Measurements from ENCODE around the gene UNC5B. TPM values are rescaled to one million over a fixed set of nuclear protein-coding genes. Genes with fewer than 3 reads are reported as not detected.

The UNC5B gene
- total RNA-seq, 2 donors from 2014 or later: 7.1 to 8.4 TPM

DNA sequence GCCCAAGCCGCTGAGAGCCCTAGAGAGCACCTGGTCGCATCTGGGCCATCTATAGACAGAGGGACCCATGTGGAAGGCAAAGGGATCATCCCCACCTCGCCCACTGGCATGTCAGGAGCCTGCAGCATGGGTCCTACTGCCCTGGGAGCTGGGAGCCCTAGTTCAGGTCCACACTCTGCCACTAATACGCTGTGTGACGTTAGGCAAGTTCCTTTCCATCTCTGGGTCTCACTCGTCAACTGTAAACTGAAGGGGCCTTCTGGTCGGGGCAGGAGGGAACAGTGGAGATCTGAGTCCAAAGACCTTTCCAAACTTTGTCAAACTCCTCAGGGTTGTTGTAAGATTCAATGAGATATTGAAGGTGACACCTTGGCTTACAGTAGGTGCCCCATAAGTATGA lies 23.4 kb downstream of the UNC5B start:
- intact Hi-C loops (cut with DNase I): no loop called here
- DNase-seq (ENCODE audit: low spot score): no peak

DNA sequence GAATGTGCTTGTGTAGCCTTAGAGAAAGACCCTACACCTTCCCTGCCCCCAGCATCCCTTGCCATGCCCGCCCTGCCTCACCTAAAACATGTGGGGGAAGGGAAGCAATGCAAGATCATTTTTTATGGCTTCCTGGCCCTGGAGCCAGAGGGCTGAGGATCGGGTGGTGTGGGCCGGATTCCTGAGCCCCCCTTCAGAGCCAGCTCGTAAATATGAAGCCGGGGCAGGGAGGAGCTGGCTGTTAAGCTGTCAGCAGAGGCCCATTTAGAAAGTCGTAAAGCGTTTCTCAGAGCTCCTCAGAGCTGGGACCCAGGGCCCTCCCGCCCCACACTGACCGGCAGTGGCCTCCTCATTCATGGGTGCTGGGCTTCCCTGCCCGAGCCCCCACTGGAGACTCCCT lies 23.9 kb downstream of the UNC5B start:
- no peak for DNase-seq (ENCODE audit: low spot score)
- intact Hi-C loops (cut with DNase I): no loop called here

DNA sequence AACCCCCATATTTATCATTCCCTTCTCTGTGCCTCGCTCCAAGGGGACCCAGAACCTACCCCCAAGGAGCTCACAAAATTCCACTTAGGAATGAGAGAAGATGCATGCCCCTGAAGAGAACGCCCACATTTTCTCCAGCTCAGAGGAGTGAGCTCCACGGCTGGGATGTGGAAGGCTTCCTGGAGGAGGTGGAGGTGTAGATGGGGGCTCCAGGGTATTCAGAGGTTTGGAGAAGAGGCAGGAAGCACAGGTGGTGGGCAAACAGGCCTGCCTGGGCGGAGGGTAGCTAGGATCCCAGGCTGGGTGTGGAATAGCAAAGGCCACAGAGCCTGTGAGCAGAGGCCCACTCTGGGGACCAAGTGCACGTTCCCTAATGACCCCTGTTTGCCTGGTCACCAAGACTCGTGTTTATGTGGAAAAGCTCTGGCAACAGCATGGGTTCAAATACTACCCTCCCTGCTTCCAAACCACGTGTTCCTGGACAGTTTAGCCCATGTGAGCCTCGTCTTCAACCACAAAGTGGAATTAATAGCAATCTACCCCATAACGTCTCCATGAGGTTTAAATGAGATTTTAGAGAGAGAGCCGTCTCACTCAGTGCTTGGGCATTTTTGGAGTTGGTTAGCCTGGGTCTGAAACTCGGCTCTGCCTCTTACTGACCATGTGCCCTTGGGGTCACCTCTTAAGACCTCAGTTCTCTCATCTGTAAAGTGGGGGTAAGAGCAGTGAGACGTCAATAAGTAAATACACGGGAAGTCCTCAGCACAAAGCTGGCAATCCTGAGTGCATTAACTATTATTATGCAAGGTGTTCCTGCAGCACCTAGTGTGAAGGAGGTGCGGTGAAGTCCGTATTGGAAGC lies 24.7 kb downstream of the UNC5B start:
- no peak for DNase-seq (ENCODE audit: low spot score)
- intact Hi-C loops (cut with DNase I): no loop called here

DNA sequence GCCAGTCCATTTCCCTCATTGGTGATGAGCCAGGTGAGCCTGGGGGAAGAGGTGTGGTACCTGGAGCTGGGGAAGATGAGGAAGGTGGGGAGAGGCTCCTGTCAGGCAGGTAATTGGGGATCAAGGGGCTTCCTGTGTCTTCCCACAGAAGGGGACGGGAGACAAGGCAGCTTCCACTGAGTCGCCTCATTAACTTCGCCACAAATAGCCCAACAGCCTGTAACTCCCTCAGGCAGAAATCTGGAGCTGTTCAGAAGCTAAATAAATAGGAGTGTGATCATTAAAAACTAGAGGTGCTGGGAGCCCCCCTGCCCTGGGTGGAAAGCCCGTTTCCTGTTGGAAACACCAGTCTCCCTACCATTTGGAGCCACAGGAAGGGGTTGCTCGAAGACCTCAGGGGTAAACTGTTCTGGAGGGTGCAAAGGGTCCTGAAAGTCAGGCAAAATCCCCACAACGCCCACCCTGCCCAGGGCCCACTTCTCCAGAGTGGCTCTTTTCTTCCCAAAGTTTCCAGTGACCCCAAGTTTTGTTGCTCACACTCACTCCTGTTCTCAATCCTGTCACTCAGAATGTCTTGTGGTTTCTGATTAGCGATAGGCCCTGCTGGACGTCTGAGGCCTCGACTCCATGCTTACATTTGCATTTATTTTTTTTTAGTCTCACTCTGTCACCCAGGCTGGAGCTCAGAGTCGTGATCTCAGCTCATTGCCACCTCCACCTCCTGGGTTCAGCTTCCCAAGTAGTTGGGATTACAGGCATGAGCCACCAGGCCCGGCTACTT lies 25.7 kb downstream of the UNC5B start:
- no peak for DNase-seq (ENCODE audit: low spot score)
- intact Hi-C loops (cut with DNase I): no loop called here

DNA sequence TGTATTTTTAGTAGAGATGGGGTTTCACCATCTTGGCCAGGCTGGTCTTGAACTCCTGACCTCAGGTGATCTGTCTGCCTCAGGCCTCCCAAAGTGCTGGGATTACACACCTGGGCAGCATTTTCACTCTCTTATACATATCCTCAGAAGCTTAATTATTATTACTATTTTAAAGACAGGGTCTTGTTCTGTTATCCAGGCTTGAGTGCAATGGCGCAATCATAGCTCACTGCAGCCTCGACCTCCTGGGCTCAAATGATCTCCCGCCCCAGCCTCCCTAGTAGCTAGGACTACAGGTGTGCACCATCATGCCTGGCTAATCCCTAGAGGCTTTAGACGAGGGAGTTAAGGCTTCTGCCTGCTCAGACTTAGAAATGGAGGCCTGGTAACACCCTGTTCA lies 26.3 kb downstream of the UNC5B start:
- no peak for DNase-seq (ENCODE audit: low spot score)
- intact Hi-C loops (cut with DNase I): no loop called here

DNA sequence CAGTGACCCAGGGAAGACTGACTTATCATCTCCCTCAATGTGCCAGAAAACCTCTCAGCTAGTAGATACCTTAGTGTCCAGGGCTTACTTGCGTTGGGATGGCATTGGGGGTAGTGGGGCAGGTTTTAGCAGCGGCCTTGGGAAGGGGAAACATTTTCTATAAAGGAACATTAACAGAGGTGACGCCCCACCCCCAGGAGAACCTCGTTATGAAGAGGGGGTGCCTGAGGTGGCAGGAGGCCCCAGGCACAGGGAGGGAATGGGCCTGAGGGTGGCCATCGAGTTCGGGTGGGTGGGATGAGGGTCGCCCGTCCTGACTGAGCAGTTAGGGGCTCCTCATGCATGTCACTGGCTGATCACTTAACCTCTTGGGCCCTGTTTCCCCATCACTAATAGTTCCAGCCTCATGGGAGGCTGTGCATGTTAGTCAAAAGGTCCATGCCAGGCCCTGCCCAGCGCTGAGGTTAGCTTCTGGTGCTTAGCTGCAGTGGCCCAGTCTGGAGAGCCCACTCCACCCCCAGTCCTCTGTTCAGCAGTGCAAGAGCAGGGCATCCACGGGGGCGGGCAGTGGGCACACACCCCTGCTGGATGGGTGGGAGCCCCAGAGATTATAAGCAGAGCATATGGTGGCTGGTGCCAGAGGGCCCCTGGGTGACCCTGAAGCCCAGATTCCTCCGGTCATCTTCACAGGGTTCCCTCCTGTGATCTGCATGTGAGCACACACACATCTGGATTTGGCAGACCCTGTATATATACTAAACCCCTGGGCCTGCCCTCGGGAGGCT lies 27.0 kb downstream of the UNC5B start:
- intact Hi-C loops (cut with DNase I): no loop called here

DNA sequence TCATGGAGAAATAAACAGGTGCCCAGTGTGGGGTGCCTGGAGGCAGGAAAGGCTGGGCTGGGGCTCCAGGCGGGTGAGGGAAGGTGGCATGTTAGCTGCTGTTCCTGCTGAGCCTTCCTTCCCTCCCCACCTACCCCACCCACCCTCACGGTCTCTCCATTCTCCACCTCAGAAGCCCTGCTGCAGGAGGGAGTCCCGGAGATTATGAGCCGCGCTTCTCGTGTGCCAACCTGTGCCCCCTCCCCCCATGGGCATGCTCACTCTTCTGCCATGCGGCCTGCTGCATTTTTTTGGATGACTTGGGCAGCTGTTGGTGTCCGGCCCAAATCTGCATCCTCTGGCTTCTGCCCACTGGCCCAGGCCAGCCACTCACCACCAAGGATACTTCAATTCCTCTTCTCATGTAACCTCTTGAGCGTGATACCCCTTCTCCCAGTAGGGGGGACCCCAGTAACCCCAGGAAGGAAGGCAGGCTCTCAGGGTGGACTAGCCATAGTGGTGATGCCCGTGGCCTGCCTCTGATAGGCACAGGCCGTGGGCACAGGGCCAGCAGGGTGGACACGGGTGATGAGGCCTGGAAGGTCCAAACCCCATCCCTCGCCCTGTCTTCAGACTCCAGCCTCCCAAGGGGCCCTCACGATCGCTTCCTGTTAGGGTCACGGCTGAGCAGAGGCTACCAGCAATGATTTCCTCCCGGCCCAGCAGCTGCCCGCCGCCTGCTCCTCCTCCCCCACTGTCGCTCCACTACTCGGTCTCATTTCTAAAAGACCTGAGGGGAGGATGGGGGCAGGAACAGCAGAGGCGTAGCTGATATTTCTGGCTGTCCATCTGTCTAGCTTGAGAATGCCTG lies 27.8 kb downstream of the UNC5B start:
- DNase-seq (ENCODE audit: low spot score): no peak

More for the DNA sequence above, 27.0 kb downstream of the UNC5B start:
- no peak for DNase-seq (ENCODE audit: low spot score)

DNA sequence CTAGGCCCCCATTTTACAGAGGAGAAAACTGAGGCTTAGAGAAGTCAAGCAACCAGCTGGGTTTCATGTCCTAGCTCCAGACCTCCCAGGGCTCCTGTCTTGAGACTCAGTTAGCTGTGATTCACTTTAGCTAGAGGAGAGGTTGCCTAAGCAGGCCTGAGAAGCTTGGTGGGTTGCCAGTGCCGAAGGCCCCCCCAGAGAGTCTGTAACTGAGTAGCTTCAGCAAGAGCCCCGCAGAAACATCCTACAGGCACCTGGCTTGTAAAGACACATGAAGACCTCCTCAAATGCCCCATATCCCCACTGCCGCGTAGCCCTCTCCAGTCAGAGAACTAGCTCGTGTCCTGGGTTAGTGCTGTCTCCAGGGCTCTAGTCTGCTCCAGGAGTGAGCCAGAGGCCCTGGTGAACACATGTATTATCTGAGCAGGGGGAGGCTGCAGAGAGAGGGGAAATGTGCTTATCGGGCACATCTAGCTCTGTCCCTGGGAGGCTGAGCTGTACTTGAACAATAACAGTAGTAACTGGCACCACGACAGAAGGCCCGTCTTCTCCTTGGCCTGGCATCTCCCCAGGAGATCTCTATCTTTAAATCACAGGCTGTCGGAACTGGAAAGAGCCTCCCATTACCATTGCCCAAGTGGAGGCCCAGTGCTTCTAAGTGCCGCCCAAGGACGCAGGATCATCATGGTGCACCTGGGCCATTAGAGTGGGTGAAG lies 28.9 kb downstream of the UNC5B start:
- DNase-seq (ENCODE audit: low spot score): no peak
- intact Hi-C loops (cut with DNase I): no loop called here

More for the DNA sequence above, 27.8 kb downstream of the UNC5B start:
- intact Hi-C loops (cut with DNase I): no loop called here

DNA sequence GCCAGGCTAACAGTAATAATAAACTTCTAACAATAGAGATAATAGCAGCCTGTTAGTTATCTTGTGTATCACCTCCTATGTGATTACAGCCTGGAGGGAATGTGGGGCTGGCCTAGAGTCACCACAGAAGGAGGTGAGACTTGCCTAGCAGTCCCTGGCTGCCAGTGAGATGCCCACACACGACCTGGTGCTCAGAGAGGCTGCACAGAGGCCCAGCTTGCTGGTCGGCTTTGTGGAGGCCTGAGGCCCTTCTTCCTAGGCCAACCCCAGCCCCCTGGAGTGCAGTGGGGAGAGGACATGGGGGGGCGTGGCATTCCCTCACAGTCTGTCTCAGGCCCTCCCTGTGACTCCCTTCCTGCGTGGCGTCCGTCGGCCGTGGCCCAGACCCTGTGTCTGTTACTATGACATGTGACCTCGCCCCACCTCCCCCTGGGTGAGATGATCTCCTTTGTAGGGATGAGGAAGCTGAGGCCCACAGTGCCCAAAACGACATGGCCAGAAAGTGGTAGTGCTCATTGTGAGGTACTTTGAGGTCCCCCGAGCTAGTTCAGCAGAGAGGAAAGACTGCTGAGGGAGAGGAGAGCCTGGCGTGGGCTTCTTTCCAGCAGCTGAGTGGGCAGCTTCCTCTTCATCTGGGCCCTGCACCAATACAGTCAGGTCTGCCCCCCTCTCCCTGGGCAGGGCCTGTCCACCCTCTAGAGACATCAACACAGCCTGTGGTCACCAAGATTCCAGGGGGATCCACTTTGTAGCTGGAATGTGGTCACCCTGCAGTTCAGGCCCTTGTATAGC lies 29.7 kb downstream of the UNC5B start:
- DNase-seq (ENCODE audit: low spot score): no peak
- intact Hi-C loops (cut with DNase I): no loop called here

DNA sequence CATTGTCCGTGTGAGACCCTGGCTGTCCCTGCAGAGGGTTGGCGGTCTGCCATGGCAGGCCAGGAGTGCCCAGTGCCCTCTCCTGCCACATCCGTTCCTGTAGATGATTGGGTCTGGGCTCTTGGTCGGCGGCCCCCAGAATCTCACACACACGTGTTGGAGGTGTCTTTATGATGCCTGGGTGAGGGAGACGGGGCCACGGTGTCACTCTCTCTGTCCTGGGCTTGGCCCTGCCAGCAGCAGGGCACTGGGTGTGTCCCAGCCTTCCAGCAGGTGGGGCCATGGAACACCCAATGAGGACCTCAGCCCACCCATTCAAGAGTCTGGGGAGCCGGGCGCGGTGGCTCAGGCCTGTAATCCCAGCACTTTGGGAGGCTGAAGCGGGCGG lies 30.2 kb downstream of the UNC5B start:
- intact Hi-C loops (cut with DNase I): no loop called here
- DNase-seq (ENCODE audit: low spot score): no peak

DNA sequence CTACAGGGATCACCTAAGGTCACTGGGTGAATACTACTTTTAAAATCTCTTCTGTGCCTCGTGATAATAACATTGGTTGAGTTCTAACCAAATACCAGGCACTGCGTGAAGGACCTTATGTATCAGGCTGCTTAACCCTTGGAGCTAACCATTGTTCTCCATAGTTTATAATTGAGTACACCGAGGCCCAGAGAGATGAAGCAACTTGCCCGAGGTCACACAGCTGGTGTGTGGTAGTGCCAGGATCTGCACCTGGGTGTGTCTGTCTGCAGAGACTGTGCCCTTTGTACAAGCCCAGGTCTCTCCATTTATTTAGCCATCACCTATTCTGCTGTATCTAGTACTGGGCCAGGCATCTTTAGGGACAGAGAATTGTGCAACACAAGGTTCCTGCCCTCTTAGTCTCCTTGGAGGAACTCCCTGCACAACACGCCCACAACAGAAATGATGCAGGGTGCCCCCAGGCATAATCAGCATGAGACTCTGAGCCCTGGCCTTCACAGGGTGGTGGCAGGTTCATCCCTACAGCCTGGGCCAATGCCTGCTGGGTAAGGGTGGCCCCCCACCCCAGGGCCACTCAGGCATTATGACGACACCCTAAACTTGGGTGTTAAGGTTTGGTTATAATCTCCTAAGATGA lies 31.5 kb downstream of the UNC5B start:
- DNase-seq (ENCODE audit: low spot score): no peak
- intact Hi-C loops (cut with DNase I): no loop called here

DNA sequence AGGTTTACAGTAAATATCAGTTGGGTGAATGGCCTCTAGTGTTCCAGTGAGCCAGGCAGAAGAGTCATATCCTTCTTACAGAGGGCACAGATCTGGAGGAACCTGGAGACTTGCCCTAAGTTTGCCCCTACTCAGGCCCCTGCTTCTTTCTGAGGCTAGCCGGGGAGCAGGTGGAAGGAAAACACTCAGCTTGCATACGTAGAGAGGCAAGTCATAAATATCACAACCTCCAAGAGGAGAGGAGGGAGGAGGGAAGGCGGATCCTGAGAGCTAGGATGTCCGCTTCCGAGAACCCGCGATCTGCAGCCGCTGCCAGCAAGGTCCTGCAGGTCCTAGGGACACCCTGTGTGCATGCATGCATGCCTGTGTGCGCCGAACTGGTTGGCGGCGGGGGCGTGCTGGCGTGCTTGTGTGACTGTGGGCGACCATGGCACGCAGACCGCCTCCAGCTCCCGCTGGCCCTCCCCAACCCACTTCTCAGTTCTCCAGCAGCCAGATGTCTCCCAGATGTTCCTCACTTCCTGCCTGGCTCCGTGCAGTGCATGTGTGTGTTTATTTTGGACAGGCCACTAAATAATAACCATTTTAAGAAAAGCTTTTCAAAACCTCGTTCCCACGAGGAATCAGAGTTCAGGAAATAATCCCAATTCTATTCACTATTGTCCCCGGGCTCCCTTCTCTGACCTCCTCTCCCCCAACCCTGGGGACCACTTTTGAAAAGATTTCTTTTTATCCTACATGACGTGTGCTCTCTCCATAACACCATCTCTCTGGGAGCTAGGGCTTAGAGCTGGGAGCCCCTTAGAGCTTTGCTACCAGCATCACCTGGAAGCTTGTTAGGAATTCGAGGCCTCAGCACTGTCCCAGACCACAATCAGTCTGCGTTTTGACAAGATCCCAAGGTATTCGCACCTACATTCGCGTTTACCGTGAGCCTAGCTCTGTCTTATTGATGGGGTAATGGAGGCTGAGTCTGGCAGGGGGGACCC lies 32.4 kb downstream of the UNC5B start:
- no peak for DNase-seq (ENCODE audit: low spot score)
- intact Hi-C loops (cut with DNase I): no loop called here

DNA sequence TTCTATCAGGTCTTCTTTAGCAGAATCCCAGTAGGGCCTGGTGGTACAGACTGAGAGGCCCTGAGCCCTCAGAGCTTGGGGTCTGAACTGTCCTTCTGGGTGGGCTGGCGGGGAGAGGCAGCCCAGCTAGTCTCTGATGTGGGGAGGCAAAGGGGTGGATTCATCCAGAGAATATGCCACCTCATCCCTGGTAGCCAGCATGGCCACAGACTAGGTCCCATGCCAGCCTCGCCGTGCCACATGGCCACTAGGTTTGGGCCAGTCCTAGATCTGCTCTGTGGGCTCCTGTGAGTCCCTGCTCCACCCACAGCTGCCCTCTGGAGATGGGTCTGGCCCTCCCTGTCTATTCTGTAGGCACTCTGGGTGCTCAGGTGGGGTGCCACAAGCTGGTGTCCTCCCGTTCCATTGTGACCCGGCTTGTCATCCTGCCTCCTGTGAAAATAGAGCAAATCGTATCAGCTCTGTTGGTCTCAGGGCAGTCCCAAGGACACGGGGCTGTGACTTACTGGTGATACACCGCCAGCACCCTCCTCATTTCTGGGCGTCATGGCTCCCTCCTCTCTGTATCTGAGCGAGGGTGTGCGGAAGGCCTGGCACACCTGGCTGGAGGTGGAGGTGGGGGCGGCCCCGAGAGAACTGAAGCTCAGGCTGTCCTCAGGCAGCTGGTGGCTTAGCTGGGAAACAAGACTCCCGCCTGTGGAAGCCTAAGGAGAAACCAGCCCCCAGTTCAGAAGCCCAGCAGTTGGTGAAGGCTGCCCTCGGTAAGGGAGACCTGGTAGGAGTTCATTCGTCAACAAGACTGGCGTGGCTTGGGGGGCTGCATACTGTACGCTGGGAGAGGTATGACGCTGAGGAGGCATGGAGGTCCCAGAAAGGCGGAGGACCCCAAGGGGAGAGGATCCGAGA lies 33.3 kb downstream of the UNC5B start:
- DNase-seq (ENCODE audit: low spot score): no peak
- intact Hi-C loops (cut with DNase I): no loop called here

DNA sequence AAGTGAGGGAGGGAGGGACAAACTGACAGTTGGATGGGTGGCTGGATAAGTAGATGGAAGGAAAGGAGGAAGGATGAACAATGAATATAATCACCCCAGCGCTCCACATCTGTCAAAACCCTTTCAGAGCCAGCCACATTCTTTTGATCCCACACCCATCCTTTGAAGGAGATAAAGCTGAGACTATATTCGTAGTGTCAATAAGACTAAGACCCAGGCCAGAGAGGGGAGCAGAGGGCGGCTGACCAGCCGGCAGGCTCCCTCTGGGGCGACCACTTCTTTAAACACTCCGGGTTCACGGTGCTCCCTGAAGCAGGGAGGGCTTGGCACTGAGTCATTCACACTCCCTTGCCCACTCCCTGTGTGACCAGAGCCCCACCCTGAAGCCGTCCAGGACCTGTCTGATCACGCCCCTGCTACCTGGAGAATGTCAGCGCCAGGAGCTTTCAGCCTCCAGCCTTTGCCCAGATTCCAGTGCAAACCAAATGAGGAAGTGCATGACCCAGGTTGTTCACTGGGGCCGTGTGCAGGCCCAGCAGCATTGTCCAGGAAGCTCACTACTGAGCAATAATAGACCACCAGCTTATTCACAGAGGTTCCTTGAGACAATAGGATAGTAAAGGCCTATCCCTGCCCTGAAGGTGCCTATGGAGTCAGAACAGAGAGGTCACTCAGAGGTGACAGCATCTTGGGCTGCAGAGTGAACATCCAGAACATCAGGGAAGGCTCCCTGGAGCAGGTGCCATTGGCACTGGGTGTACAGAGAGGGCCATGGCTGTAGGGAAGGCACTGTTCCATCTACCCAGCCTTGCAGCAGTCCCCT lies 34.4 kb downstream of the UNC5B start:
- intact Hi-C loops (cut with DNase I): no loop called here

More for the DNA sequence above, 34.4 kb downstream of the UNC5B start:
- DNase-seq (ENCODE audit: low spot score): no peak

Measured in posterior vena cava (tissue), 2 donors.